ENCODE measurements around the gene FAM98A. TPM values are rescaled to one million over a fixed set of nuclear protein-coding genes. Genes with fewer than 3 reads are reported as not detected.

The FAM98A gene
- total RNA-seq, 1 donor from 2014 or later = 106 TPM

DNA sequence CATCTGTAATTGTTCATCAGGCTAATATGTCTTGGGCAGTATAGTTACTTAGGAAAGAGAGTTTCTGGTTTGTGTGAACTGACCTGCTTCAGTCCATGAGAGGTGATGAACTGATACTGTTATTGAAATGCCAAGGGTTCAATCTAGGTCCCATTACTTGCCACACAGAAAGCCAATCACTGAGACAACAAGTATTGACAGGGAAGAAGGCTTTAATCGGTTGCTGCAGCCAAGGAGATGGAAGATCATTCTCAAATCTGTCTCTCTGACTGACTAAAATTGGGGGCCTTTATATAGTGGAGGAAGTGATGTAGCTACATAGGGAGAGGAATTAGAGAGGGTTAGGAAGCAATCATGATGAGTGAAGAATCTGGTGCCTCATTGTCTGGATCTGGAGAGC lies 19.9 kb upstream of the FAM98A start:
- H3K27ac ChIP-seq (ENCODE audit: low read depth, low read length) = no peak overlapping the region
- no peaks in the 10 kb centered on the region for H3K36me3 ChIP-seq (ENCODE audit: insufficient read depth, low read length)
- no peak for DNase-seq (ENCODE audit: low read depth)
- no peaks in the 10 kb centered on the region for H4K20me1 ChIP-seq (ENCODE audit: insufficient read depth, low read length)
- no peaks in the 10 kb centered on the region for H3K4me1 ChIP-seq (ENCODE audit: insufficient read depth, low read length)
- H3K27me3 Mint-ChIP-seq (ENCODE audit: low read depth, unreplicated experiment) = no peaks in the 10 kb centered on the region
- H3K4me2 ChIP-seq (ENCODE audit: low read length) = no peak overlapping the region
- H3K4me3 ChIP-seq (ENCODE audit: insufficient read depth, low read depth, low read length) = no peak overlapping the region
- no peaks in the 10 kb centered on the region for H3K9me3 ChIP-seq (ENCODE audit: insufficient read depth, low read depth, low read length)
- peaks cover 9% of the 10 kb centered on the region for H3K4me1 Mint-ChIP-seq (ENCODE audit: low read depth, unreplicated experiment)
- no peak for TF ChIP-seq EZH2 (IDR thresholded peaks at IDR 0.05; ENCODE audit: insufficient read depth, low read length)
- TF ChIP-seq, protein P1, sequence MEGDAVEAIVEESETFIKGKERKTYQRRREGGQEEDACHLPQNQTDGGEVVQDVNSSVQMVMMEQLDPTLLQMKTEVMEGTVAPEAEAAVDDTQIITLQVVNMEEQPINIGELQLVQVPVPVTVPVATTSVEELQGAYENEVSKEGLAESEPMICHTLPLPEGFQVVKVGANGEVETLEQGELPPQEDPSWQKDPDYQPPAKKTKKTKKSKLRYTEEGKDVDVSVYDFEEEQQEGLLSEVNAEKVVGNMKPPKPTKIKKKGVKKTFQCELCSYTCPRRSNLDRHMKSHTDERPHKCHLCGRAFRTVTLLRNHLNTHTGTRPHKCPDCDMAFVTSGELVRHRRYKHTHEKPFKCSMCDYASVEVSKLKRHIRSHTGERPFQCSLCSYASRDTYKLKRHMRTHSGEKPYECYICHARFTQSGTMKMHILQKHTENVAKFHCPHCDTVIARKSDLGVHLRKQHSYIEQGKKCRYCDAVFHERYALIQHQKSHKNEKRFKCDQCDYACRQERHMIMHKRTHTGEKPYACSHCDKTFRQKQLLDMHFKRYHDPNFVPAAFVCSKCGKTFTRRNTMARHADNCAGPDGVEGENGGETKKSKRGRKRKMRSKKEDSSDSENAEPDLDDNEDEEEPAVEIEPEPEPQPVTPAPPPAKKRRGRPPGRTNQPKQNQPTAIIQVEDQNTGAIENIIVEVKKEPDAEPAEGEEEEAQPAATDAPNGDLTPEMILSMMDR (IDR thresholded peaks at IDR 0.05; ENCODE audit: insufficient read depth, low read depth, low read length) = no peak
- H3K27ac Mint-ChIP-seq (ENCODE audit: unreplicated experiment) = no peak overlapping the region
- no peak for FAIRE-seq
- H3K4me3 Mint-ChIP-seq (ENCODE audit: unreplicated experiment) = no peak overlapping the region
- no peaks in the 10 kb centered on the region for H3K36me3 Mint-ChIP-seq (ENCODE audit: low read depth, unreplicated experiment)
- H3K9me3 Mint-ChIP-seq (ENCODE audit: unreplicated experiment) = peaks cover 9% of the 10 kb centered on the region
- no peaks in the 10 kb centered on the region for H3K79me2 ChIP-seq (ENCODE audit: insufficient read depth, low read length)
- H3K27me3 ChIP-seq (ENCODE audit: insufficient read depth, low read length) = no peaks in the 10 kb centered on the region
- no peak overlapping the region for H2AFZ ChIP-seq (ENCODE audit: low read depth, low read length)
- H3K9ac ChIP-seq (ENCODE audit: low read length) = no peak overlapping the region

DNA sequence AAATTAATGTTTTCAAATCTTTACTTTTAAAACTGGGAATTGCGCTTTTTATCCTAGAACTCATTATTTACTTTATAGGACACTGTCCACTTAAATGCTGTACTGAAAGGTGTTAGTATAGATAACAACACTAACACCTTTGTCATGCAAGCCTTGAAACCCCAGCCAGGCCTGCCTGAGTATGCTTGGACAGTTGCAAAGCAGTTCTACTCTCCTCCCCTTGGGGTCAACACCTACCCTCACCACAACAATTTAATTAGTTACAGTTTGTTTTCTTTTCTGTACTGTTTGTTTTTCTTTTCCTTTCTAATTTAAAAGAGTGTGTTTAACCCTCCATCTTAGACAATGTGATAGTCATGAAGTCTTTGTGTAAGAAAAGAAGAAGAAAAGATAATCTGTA lies 18.9 kb upstream of the FAM98A start:
- H3K27me3 ChIP-seq (ENCODE audit: insufficient read depth, low read length) = no peaks in the 10 kb centered on the region
- no peaks in the 10 kb centered on the region for H3K36me3 Mint-ChIP-seq (ENCODE audit: low read depth, unreplicated experiment)
- H3K9me3 Mint-ChIP-seq (ENCODE audit: unreplicated experiment) = peaks cover 9% of the 10 kb centered on the region

DNA sequence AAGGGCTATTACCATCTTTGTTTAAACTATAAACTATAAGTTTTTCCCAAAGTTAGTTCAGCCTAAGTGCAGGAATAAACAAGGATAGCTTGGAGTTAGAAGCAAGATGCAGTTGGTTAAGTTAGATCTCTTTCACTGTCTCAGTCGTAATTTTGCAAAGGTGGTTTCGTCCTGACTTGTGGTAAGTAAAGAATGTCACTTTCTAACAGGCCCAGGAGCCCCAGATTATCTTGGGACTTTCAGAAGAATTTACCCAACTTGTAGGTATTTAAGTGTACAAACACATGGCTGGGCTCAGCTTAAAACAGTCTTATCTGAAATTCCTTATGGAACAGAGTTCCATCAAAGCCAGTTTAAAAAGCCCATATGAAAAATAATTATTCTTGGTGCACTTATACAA lies 18.3 kb upstream of the FAM98A start:
- no peak overlapping the region for H3K4me2 ChIP-seq (ENCODE audit: low read length)
- H3K27ac Mint-ChIP-seq (ENCODE audit: unreplicated experiment) = no peak overlapping the region
- no peak overlapping the region for H2AFZ ChIP-seq (ENCODE audit: low read depth, low read length)
- H3K36me3 Mint-ChIP-seq (ENCODE audit: low read depth, unreplicated experiment) = no peaks in the 10 kb centered on the region
- TF ChIP-seq, protein P1 (IDR thresholded peaks at IDR 0.05; ENCODE audit: insufficient read depth, low read depth, low read length) = no peak
- TF ChIP-seq EZH2 (IDR thresholded peaks at IDR 0.05; ENCODE audit: insufficient read depth, low read length) = no peak
- H3K27ac ChIP-seq (ENCODE audit: low read depth, low read length) = no peak overlapping the region
- no peaks in the 10 kb centered on the region for H3K9me3 ChIP-seq (ENCODE audit: insufficient read depth, low read depth, low read length)
- no peak overlapping the region for H3K9ac ChIP-seq (ENCODE audit: low read length)
- no peaks in the 10 kb centered on the region for H3K79me2 ChIP-seq (ENCODE audit: insufficient read depth, low read length)
- H3K4me1 ChIP-seq (ENCODE audit: insufficient read depth, low read length) = no peaks in the 10 kb centered on the region
- H3K27me3 Mint-ChIP-seq (ENCODE audit: low read depth, unreplicated experiment) = no peaks in the 10 kb centered on the region
- no peak overlapping the region for H3K4me3 ChIP-seq (ENCODE audit: insufficient read depth, low read depth, low read length)
- H3K9me3 Mint-ChIP-seq (ENCODE audit: unreplicated experiment) = peaks cover 9% of the 10 kb centered on the region
- H4K20me1 ChIP-seq (ENCODE audit: insufficient read depth, low read length) = no peaks in the 10 kb centered on the region
- no peak for FAIRE-seq
- no peak overlapping the region for H3K4me3 Mint-ChIP-seq (ENCODE audit: unreplicated experiment)
- no peaks in the 10 kb centered on the region for H3K36me3 ChIP-seq (ENCODE audit: insufficient read depth, low read length)
- no peak for DNase-seq (ENCODE audit: low read depth)
- no peaks in the 10 kb centered on the region for H3K27me3 ChIP-seq (ENCODE audit: insufficient read depth, low read length)
- H3K4me1 Mint-ChIP-seq (ENCODE audit: low read depth, unreplicated experiment) = peaks cover 9% of the 10 kb centered on the region

More for the DNA sequence above, 18.9 kb upstream of the FAM98A start:
- H3K9me3 ChIP-seq (ENCODE audit: insufficient read depth, low read depth, low read length) = no peaks in the 10 kb centered on the region
- H3K27ac ChIP-seq (ENCODE audit: low read depth, low read length) = no peak overlapping the region
- no peak for DNase-seq (ENCODE audit: low read depth)
- no peak overlapping the region for H3K9ac ChIP-seq (ENCODE audit: low read length)
- no peak for TF ChIP-seq EZH2 (IDR thresholded peaks at IDR 0.05; ENCODE audit: insufficient read depth, low read length)
- TF ChIP-seq, protein P1 (IDR thresholded peaks at IDR 0.05; ENCODE audit: insufficient read depth, low read depth, low read length) = no peak
- H3K36me3 ChIP-seq (ENCODE audit: insufficient read depth, low read length) = no peaks in the 10 kb centered on the region
- no peak overlapping the region for H3K4me3 Mint-ChIP-seq (ENCODE audit: unreplicated experiment)
- H3K27ac Mint-ChIP-seq (ENCODE audit: unreplicated experiment) = no peak overlapping the region
- no peak overlapping the region for H2AFZ ChIP-seq (ENCODE audit: low read depth, low read length)
- FAIRE-seq = no peak
- peaks cover 9% of the 10 kb centered on the region for H3K4me1 Mint-ChIP-seq (ENCODE audit: low read depth, unreplicated experiment)
- H3K79me2 ChIP-seq (ENCODE audit: insufficient read depth, low read length) = no peaks in the 10 kb centered on the region
- no peaks in the 10 kb centered on the region for H3K27me3 Mint-ChIP-seq (ENCODE audit: low read depth, unreplicated experiment)
- H3K4me2 ChIP-seq (ENCODE audit: low read length) = no peak overlapping the region
- H3K4me3 ChIP-seq (ENCODE audit: insufficient read depth, low read depth, low read length) = no peak overlapping the region
- no peaks in the 10 kb centered on the region for H3K4me1 ChIP-seq (ENCODE audit: insufficient read depth, low read length)
- H4K20me1 ChIP-seq (ENCODE audit: insufficient read depth, low read length) = no peaks in the 10 kb centered on the region
